H1 (cell line): ENCODE results near the gene CLMP. TPM values are rescaled to one million over a fixed set of nuclear protein-coding genes. Genes with fewer than 3 reads are reported as not detected.

Source experiments
- CTCF ChIA-PET: fragments of 300-600 bp; sonication (Branson Sonifier 250); formaldehyde crosslinking; loops from one replicate; lab custom pipeline; 2021; ENCODE audit not compliant: partially characterized antibody; lab: Charles Lee
- POLR2A ChIA-PET: fragments of 300-600 bp; sonication (Branson Sonifier 250); formaldehyde crosslinking; loops from one replicate; lab custom pipeline; 2021; ENCODE audit warnings: inconsistent platforms; ENCODE audit not compliant: partially characterized antibody; lab: Charles Lee
- DNase-seq, 2 experiments: peaks; one replicate each; pipeline versions ENCODE4 v3.0.0 to v3.0.0-alpha.2; 2010 to 2022; ENCODE audit warnings: low spot score in 2 of 2, low read depth in 1 of 2, mixed read lengths in 1 of 2
- FAIRE-seq: peaks from 2 replicates; lab custom pipeline; 2011; peaks lifted over from hg19 to GRCh38; lab: Jason Lieb, UNC
- H2AFZ ChIP-seq: 2 replicates; pipeline ENCODE4 v1.8.1; 2012; ENCODE audit warnings: low read length, inconsistent platforms
- H2AK5ac ChIP-seq: 2 replicates; pipeline ENCODE4 v1.6.1; 2013; ENCODE audit warnings: low read depth, low read length
- H2BK120ac ChIP-seq: replicated peaks from 2 replicates; pipeline ENCODE3; 2013; ENCODE audit warnings: low read depth, low read length, inconsistent platforms
- H2BK12ac ChIP-seq: 2 replicates; pipeline ENCODE4 v1.6.1; 2013; ENCODE audit warnings: low read depth, low read length
- H2BK15ac ChIP-seq: 2 replicates; pipeline ENCODE4 v1.6.1; 2013; ENCODE audit warnings: low read length
- H2BK20ac ChIP-seq: 2 replicates; pipeline ENCODE4 v1.6.1; 2013; ENCODE audit warnings: low read length
- H2BK5ac ChIP-seq: 2 replicates; pipeline ENCODE4 v1.6.1; 2013; ENCODE audit warnings: low read depth, low read length
- H3K14ac ChIP-seq: 2 replicates; pipeline ENCODE4 v1.6.1; 2013; ENCODE audit warnings: inconsistent platforms; ENCODE audit not compliant: insufficient read length
- H3K18ac ChIP-seq: 2 replicates; pipeline ENCODE4 v1.6.1; 2013; ENCODE audit warnings: low read length; ENCODE audit errors: extremely low read depth
- H3K23ac ChIP-seq: 2 replicates; pipeline ENCODE4 v1.6.1; 2013; ENCODE audit warnings: inconsistent platforms; ENCODE audit not compliant: insufficient read length
- H3K23me2 ChIP-seq: 2 replicates; pipeline ENCODE4 v1.6.1; 2013; ENCODE audit warnings: low read depth, low read length
- H3K27ac ChIP-seq: 2 replicates; pipeline ENCODE4 v1.6.1; 2011; ENCODE audit warnings: low read depth, low read length, inconsistent platforms
- H3K27me3 ChIP-seq, 4 experiments: replicated peaks in 1 of 4; 1 replicate in 1 of 4; 2 replicates in 3 of 4; pipeline versions ENCODE4 v1.6.1 to v1.8.1; 2011 to 2013; ENCODE audit warnings: low read length in 3 of 4, mild to moderate bottlenecking in 3 of 4, inconsistent platforms in 2 of 4, mixed read lengths in 2 of 4, moderate library complexity in 1 of 4; ENCODE audit not compliant: control insufficient read depth in 3 of 4, insufficient read depth in 3 of 4; ENCODE audit errors: extremely low read depth in 1 of 4
- H3K36me3 ChIP-seq, 4 experiments: 2 replicates each; pipeline versions ENCODE4 v1.6.1 to v1.8.1; 2011 to 2013; ENCODE audit warnings: mild to moderate bottlenecking in 4 of 4, low read length in 3 of 4, moderate library complexity in 2 of 4, control low read depth in 1 of 4, inconsistent platforms in 1 of 4; ENCODE audit not compliant: insufficient read depth in 4 of 4, control insufficient read depth in 2 of 4
- H3K4ac ChIP-seq: replicated peaks from 2 replicates; pipeline ENCODE3; 2013; ENCODE audit warnings: low read length, low read depth, mixed read lengths, inconsistent platforms; ENCODE audit not compliant: insufficient read length
- H3K4me1 ChIP-seq, 4 experiments: replicated peaks in 1 of 4; 1 replicate in 1 of 4; 2 replicates in 3 of 4; pipeline versions ENCODE4 v1.6.1 to v1.8.1; 2011 to 2013; ENCODE audit warnings: low read length in 3 of 4, inconsistent platforms in 2 of 4, mixed read lengths in 1 of 4; ENCODE audit not compliant: insufficient read depth in 4 of 4, control insufficient read depth in 3 of 4
- H3K4me2 ChIP-seq, 2 experiments: 2 replicates each; pipeline versions ENCODE4 v1.6.1 to v1.8.1; 2011 to 2013; ENCODE audit warnings: low read depth in 2 of 2, low read length in 2 of 2, control low read depth in 1 of 2, inconsistent platforms in 1 of 2, mild to moderate bottlenecking in 1 of 2; ENCODE audit not compliant: insufficient read depth in 1 of 2
- H3K4me3 ChIP-seq, 4 experiments: fragments of 200-600, 300-600 bp in 1 of 4; sonication (generic), shearing (Covaris generic), sonication (Bioruptor Twin) in 1 of 4; 2 replicates each; pipeline versions ENCODE4 v1.5.1 to v1.8.1; 2011 to 2016; ENCODE audit warnings: low read length in 4 of 4, low read depth in 3 of 4, control low read depth in 2 of 4, inconsistent platforms in 2 of 4, mild to moderate bottlenecking in 2 of 4, mixed read lengths in 1 of 4, moderate library complexity in 1 of 4; ENCODE audit not compliant: insufficient read depth in 2 of 4; ENCODE audit errors: extremely low read depth in 1 of 4
- H3K56ac ChIP-seq: replicated peaks from 2 replicates; pipeline ENCODE3; 2013; ENCODE audit warnings: low read depth, mild to moderate bottlenecking, mixed read lengths, low read length, inconsistent platforms; ENCODE audit not compliant: insufficient read length
- H3K79me1 ChIP-seq: 2 replicates; pipeline ENCODE4 v1.6.1; 2013; ENCODE audit warnings: low read depth, low read length, control low read depth
- H3K79me2 ChIP-seq, 2 experiments: 2 replicates each; pipeline versions ENCODE4 v1.6.1 to v1.8.1; 2012 to 2013; ENCODE audit warnings: low read length in 2 of 2, mild to moderate bottlenecking in 2 of 2, inconsistent platforms in 1 of 2; ENCODE audit not compliant: insufficient read depth in 2 of 2, control insufficient read depth in 1 of 2
- H3K9ac ChIP-seq, 4 experiments: replicated peaks in 1 of 4; 1 replicate in 1 of 4; 2 replicates in 3 of 4; pipeline versions ENCODE4 v1.6.1 to v1.8.1; 2011 to 2013; ENCODE audit warnings: low read depth in 3 of 4, low read length in 3 of 4, control low read depth in 2 of 4, mild to moderate bottlenecking in 2 of 4, moderate library complexity in 2 of 4, inconsistent platforms in 1 of 4; ENCODE audit errors: extremely low read depth in 1 of 4
- H3K9me3 ChIP-seq, 2 experiments: 2 replicates each; pipeline versions ENCODE4 v1.6.1 to v1.8.1; 2012 to 2013; ENCODE audit warnings: mild to moderate bottlenecking in 2 of 2, moderate library complexity in 2 of 2, control low read depth in 1 of 2, inconsistent platforms in 1 of 2, low read depth in 1 of 2, low read length in 1 of 2, mixed read lengths in 1 of 2; ENCODE audit not compliant: insufficient read depth in 2 of 2
- H4K20me1 ChIP-seq, 2 experiments: replicated peaks in 1 of 2; 2 replicates each; pipeline versions ENCODE3 to v1.8.1; 2011 to 2013; ENCODE audit warnings: inconsistent platforms in 2 of 2, low read length in 2 of 2, mild to moderate bottlenecking in 1 of 2; ENCODE audit not compliant: insufficient read depth in 2 of 2, control insufficient read depth in 1 of 2
- H4K5ac ChIP-seq: 2 replicates; pipeline ENCODE4 v1.6.1; 2013; ENCODE audit warnings: low read length, low read depth, mixed read lengths, inconsistent platforms; ENCODE audit not compliant: insufficient read length
- H4K8ac ChIP-seq: 2 replicates; pipeline ENCODE4 v1.8.0; 2013; ENCODE audit warnings: mild to moderate bottlenecking, moderate library complexity, low read length, inconsistent platforms; ENCODE audit not compliant: insufficient read depth; ENCODE audit errors: extremely low read depth
- H4K91ac ChIP-seq: replicated peaks from 2 replicates; pipeline ENCODE3; 2013; ENCODE audit warnings: low read length, mixed read lengths, inconsistent platforms; ENCODE audit not compliant: insufficient read length
- ASH2L ChIP-seq: fragments of 200-600, 300-600 bp; sonication (generic); IDR thresholded peaks from one replicate; pipeline ENCODE4 v1.7.1; 2017; ENCODE audit warnings: low read length
- ATF3 ChIP-seq: IDR thresholded peaks from 2 replicates; pipeline ENCODE4 v1.6.1; 2011; ENCODE audit warnings: low read depth, mild to moderate bottlenecking, low read length; ENCODE audit not compliant: insufficient read depth
- SIN3A ChIP-seq, 2 experiments: IDR thresholded peaks in 1 of 2; conservative IDR thresholded peaks in 1 of 2; 2 replicates each; pipeline ENCODE4 v1.6.1; 2011 to 2012; ENCODE audit warnings: low read length in 2 of 2, improper control_type of control experiment in 1 of 2, low read depth in 1 of 2, mild to moderate bottlenecking in 1 of 2
- WGBS, 2 experiments: shearing (Covaris generic) in 1 of 2; methylation state at CpG; one replicate each; pipeline versions ENCODE4 v1.1.6 to v1.1.7; 2013 to 2015; ENCODE audit warnings: low lambda C conversion rate in 2 of 2, mixed read lengths in 2 of 2, inconsistent platforms in 1 of 2, low coverage in 1 of 2, missing lambda C conversion rate in 1 of 2; ENCODE audit not compliant: insufficient replicate concordance in 2 of 2, insufficient coverage in 1 of 2, insufficient read length in 1 of 2; ENCODE audit errors: extremely low coverage in 1 of 2, missing lambda C conversion rate in 1 of 2; 5-methylcytosine and 5-hydroxymethylcytosine counted together
- polyA plus RNA-seq, 7 experiments: library from polyadenylated mRNA; depleted of rRNA in 3 of 7; stranded (reverse) in 5 of 7; unstranded in 2 of 7; fragments of >200 nt in 5 of 7; fragments of 200-250 nt in 2 of 7; gene quantifications; 1 replicate in 5 of 7; 2 replicates in 1 of 7; 4 replicates in 1 of 7; pipeline versions ENCODE4 v1.2.1 to v1.2.3, GENCODE V29; 2011 to 2013; ENCODE audit warnings: missing spikeins in 2 of 7, mixed read lengths in 2 of 7
- total RNA-seq: library from RNA; stranded (reverse); fragmentation: NEBNext Ultra II Directional; extraction: Animal tissue kit (Norgen Biotek cat#: 25700); gene quantifications from 2 replicates; pipeline ENCODE4 v1.2.1, GENCODE V29; 2021

Gene CLMP
- total and polyA plus RNA-seq, 2 of the 8 experiments (the other 6 are each of a cell fraction or from before 2014, with no cell fraction given): 9.9 to 24.1 TPM

- POLR2A ChIA-PET: interaction anchor here (0.6 to 0.7 kb wide), 2 partner anchors 101 to 137 kb away, joined by 3 read pairs; no protein-coding TSS in a partner anchor
- H3K27ac ChIP-seq: no peak overlapping the region
These were observed 84.7 kb downstream of the CLMP start for GRCh38 chr11:123110397-123110796.

More at GRCh38 chr11:123110397-123110796, 84.7 kb downstream of the CLMP start:
- Histone ChIP-seq H3K23me2 (peaks cover 2% of the 10 kb centered on the region; the same call in 1 of the 2 replicates), H3K4me2 (no peak overlapping the region), H3K14ac (no peak overlapping the region), H4K91ac (no peak overlapping the region), H3K18ac (no peak overlapping the region), H3K23ac (no peak overlapping the region), H4K20me1 (no peaks in the 10 kb centered on the region), H2BK20ac (no peak overlapping the region), H3K56ac (no peak overlapping the region), H3K36me3 (no peaks in the 10 kb centered on the region), H3K4me1 (no peaks in the 10 kb centered on the region), H4K5ac (no peak overlapping the region), H2BK5ac (no peak overlapping the region), H2AK5ac (no peak overlapping the region), H2BK12ac (no peak overlapping the region), H3K79me2 (no peaks in the 10 kb centered on the region), H2BK120ac (no peak overlapping the region), H3K79me1 (no peaks in the 10 kb centered on the region), H3K27me3 (no peaks in the 10 kb centered on the region), H4K8ac (peak overlapping the region; percentile 51; the same call in 1 of the 2 replicates), H2BK15ac (no peak overlapping the region), H3K9me3 (no peaks in the 10 kb centered on the region), H3K4me3 (no peak overlapping the region), H3K9ac (no peak overlapping the region), H3K4ac (no peak overlapping the region), H2AFZ (no peak overlapping the region)
- CTCF ChIA-PET: interaction anchor here (0.6 to 16.3 kb wide), 45 partner anchors 8 to 1981 kb away, joined by 3 to 286 read pairs (median 4); no protein-coding TSS in a partner anchor
- TF ChIP-seq ASH2L: no peak
- no peak for TF ChIP-seq ATF3
- no peak for TF ChIP-seq SIN3A (conservative IDR thresholded peaks at IDR 0.05 in 1 of 2, IDR thresholded peaks at IDR 0.05 in 1 of 2; ENCODE audit: low read depth in 1 of 2, low read length in 2 of 2)
- no peak for FAIRE-seq
- DNase-seq: no peak
- 94% methylated on average over 6 of the region's 8 CpGs; no CpG with 5 or more reads in 1 of the 2 experiments for WGBS, 2 experiments
